GM23338 (cell line): ENCODE results near the gene ZBTB7C. TPM values are rescaled to one million over a fixed set of nuclear protein-coding genes. Genes with fewer than 3 reads are reported as not detected.

Experiments used
- ATAC-seq: fragments of 200-7000 bp; cut with Tn5 transposase; 3 replicates; pipeline ENCODE4 v1.9.1; 2020
- DNase-seq: peaks from one replicate; pipeline ENCODE4 v3.0.0-alpha.2; 2015; ENCODE audit warnings: low spot score
- H2AFZ ChIP-seq: fragments of 200-600 bp; sonication (generic); 2 replicates; pipeline ENCODE4 v1.8.0; 2016; ENCODE audit warnings: antibody characterized with exemption, mild to moderate bottlenecking, moderate library complexity
- H3F3A ChIP-seq: fragments of 200-600 bp; sonication (generic); replicated peaks from 2 replicates; pipeline ENCODE4 v1.8.0; 2017; ENCODE audit warnings: antibody characterized with exemption, mixed run types, low read depth
- H3K27ac ChIP-seq: fragments of 200-600 bp; sonication (generic); 2 replicates; pipeline ENCODE4 v1.6.1; 2016; ENCODE audit warnings: low read depth
- H3K27me3 ChIP-seq: fragments of 200-600 bp; sonication (generic); 2 replicates; pipeline ENCODE4 v1.8.0; 2016; ENCODE audit warnings: mild to moderate bottlenecking, mixed run types, moderate library complexity; ENCODE audit not compliant: insufficient read depth
- H3K36me3 ChIP-seq: fragments of 200-600 bp; sonication (generic); 2 replicates; pipeline ENCODE4 v1.8.0; 2016; ENCODE audit warnings: mild to moderate bottlenecking; ENCODE audit not compliant: insufficient read depth
- H3K4me1 ChIP-seq: fragments of 200-600 bp; sonication (generic); 2 replicates; pipeline ENCODE4 v1.8.0; 2016; ENCODE audit warnings: mild to moderate bottlenecking, moderate library complexity; ENCODE audit not compliant: insufficient read depth
- H3K4me2 ChIP-seq: fragments of 200-600 bp; sonication (generic); 2 replicates; pipeline ENCODE4 v1.7.1; 2017; ENCODE audit warnings: mixed run types
- H3K4me3 ChIP-seq: fragments of 200-600 bp; sonication (generic); 2 replicates; pipeline ENCODE4 v1.6.1; 2016; ENCODE audit warnings: mixed run types
- H3K79me2 ChIP-seq: fragments of 200-600 bp; sonication (generic); replicated peaks from 2 replicates; pipeline ENCODE4 v1.8.0; 2017; ENCODE audit warnings: mild to moderate bottlenecking; ENCODE audit not compliant: insufficient read depth
- H3K9me2 ChIP-seq: fragments of 200-600 bp; sonication (generic); 2 replicates; pipeline ENCODE4 v1.8.0; 2017; ENCODE audit not compliant: insufficient read depth
- H4K20me1 ChIP-seq: fragments of 200-600 bp; sonication (generic); replicated peaks from 2 replicates; pipeline ENCODE4 v1.8.0; 2017; ENCODE audit warnings: mild to moderate bottlenecking; ENCODE audit not compliant: insufficient read depth
- H3K27ac Mint-ChIP-seq: 2 replicates; pipeline ENCODE4 v1.8.0; 2020; ENCODE audit warnings: inconsistent platforms, mild to moderate bottlenecking, moderate library complexity, mixed read lengths
- H3K27me3 Mint-ChIP-seq: 3 replicates; pipeline ENCODE4 v1.8.0; 2022; ENCODE audit warnings: low read depth, mild to moderate bottlenecking, moderate library complexity, mixed read lengths, inconsistent platforms; ENCODE audit not compliant: insufficient read depth, poor library complexity
- H3K36me3 Mint-ChIP-seq: 3 replicates; pipeline ENCODE4 v1.8.0; 2021; ENCODE audit warnings: low read depth, mild to moderate bottlenecking, inconsistent platforms, moderate library complexity, mixed read lengths
- H3K4me1 Mint-ChIP-seq: 3 replicates; pipeline ENCODE4 v1.8.0; 2020; ENCODE audit warnings: mild to moderate bottlenecking, inconsistent platforms, mixed read lengths
- H3K4me3 Mint-ChIP-seq: 3 replicates; pipeline ENCODE4 v1.8.0; 2021; ENCODE audit warnings: moderate library complexity, mild to moderate bottlenecking, inconsistent platforms, mixed read lengths
- H3K9me3 Mint-ChIP-seq: 3 replicates; pipeline ENCODE4 v1.8.0; 2020; ENCODE audit warnings: moderate library complexity, mild to moderate bottlenecking, inconsistent platforms, mixed read lengths
- CREB1 ChIP-seq: fragments of 250-450 bp; sonication (Bioruptor Pico); IDR thresholded peaks from 2 replicates; pipeline ENCODE4 v1.5.0; 2020; ENCODE audit warnings: low read depth, mild to moderate bottlenecking, moderate library complexity
- CTCF ChIP-seq, 2 experiments: fragments of 200-600 bp in 1 of 2; sonication (generic) in 1 of 2; conservative IDR thresholded peaks; 2 replicates each; pipeline versions ENCODE4 v1.5.1 to v1.6.1; 2016 to 2017; ENCODE audit warnings: antibody characterized with exemption in 2 of 2, low read depth in 2 of 2, mild to moderate bottlenecking in 2 of 2, moderate library complexity in 1 of 2
- ETS1 ChIP-seq: IDR thresholded peaks from 2 replicates; pipeline ENCODE4 v1.6.1; 2016; ENCODE audit warnings: antibody characterized with exemption
- EZH2phosphoT487 ChIP-seq: fragments of 200-600 bp; sonication (generic); IDR thresholded peaks from one replicate; pipeline ENCODE4 v1.8.1; 2018; ENCODE audit warnings: antibody characterized with exemption; ENCODE audit not compliant: unreplicated experiment
- NANOG ChIP-seq: IDR thresholded peaks from 2 replicates; pipeline ENCODE4 v1.6.1; 2016; ENCODE audit warnings: antibody characterized with exemption, borderline replicate concordance
- POLR2AphosphoS5 ChIP-seq: IDR thresholded peaks from 2 replicates; pipeline ENCODE4 v1.6.1; 2016; ENCODE audit warnings: antibody characterized with exemption, low read depth
- ZNF114 ChIP-seq: fragments of 250-450 bp; sonication (Bioruptor Pico); IDR thresholded peaks from 2 replicates; pipeline ENCODE4 v1.5.0; 2020; ENCODE audit warnings: mild to moderate bottlenecking, moderate library complexity
- ZNF462 ChIP-seq: fragments of 250-450 bp; sonication (Bioruptor Pico); IDR thresholded peaks from 2 replicates; pipeline ENCODE4 v1.5.0; 2020; ENCODE audit warnings: mild to moderate bottlenecking, moderate library complexity
- polyA plus RNA-seq: library from polyadenylated mRNA; unstranded; fragments of >200 nt; fragmentation: Nextera tagmentation; extraction: Ambion mirVana; gene quantifications from 2 replicates; pipeline ENCODE4 v1.2.1, GENCODE V29; 2016
- total RNA-seq: library from RNA; depleted of rRNA; stranded (reverse); fragments of >200 nt; shearing (Covaris generic); gene quantifications from 2 replicates; pipeline ENCODE4 v1.2.3, GENCODE V29; 2014

ZBTB7C gene
- total and polyA plus RNA-seq, 2 experiments from 2014 or later: 0.03 to 0.14 TPM

GRCh38 chr18:48333563-48333962 is 75.6 kb downstream of the ZBTB7C start:
- no peaks in the 10 kb centered on the region for H3K79me2 ChIP-seq
- Mint-ChIP-seq H3K4me1 (peaks cover 10% of the 10 kb centered on the region; the same call in 2 of the 3 replicates), H3K9me3 (no peaks in the 10 kb centered on the region), H3K27ac (no peak overlapping the region; the same call in 1 of the 2 replicates), H3K4me3 (no peak overlapping the region), H3K27me3 (peaks cover 12% of the 10 kb centered on the region), H3K36me3 (no peaks in the 10 kb centered on the region)
- no peaks in the 10 kb centered on the region for H3K27me3 ChIP-seq
- ATAC-seq (peak; percentile 76), DNase-seq (peak; percentile 55)
- peaks cover 6% of the 10 kb centered on the region; the same call in 1 of the 2 replicates for H3K4me1 ChIP-seq
- H3K27ac ChIP-seq: no peak overlapping the region
- H4K20me1 ChIP-seq: no peaks in the 10 kb centered on the region
- H2AFZ ChIP-seq: no peak overlapping the region
- 0 out of 2 replicates have a peak, but pooled peaks cover 4% of the 10 kb centered on the region for H3K9me2 ChIP-seq
- H3K4me2 ChIP-seq: no peak overlapping the region
- TF ChIP-seq CTCF (conservative IDR thresholded peaks at IDR 0.05; ENCODE audit: low read depth in 2 of 2) (no peak), ZNF114 (CRISPR knock-in tag) (no peak), CREB1 (CRISPR knock-in tag) (no peak)
- no peaks in the 10 kb centered on the region for H3K36me3 ChIP-seq
- H3K4me3 ChIP-seq: no peak overlapping the region
- no peaks in the 10 kb centered on the region for H3F3A ChIP-seq

- H3K4me3 ChIP-seq: no peak overlapping the region
- Mint-ChIP-seq H3K9me3 (no peaks in the 10 kb centered on the region), H3K27ac (no peak overlapping the region), H3K36me3 (no peaks in the 10 kb centered on the region), H3K4me3 (no peak overlapping the region), H3K27me3 (peaks cover 6% of the 10 kb centered on the region), H3K4me1 (peaks cover 10% of the 10 kb centered on the region; the same call in 2 of the 3 replicates)
- H3K27me3 ChIP-seq: no peaks in the 10 kb centered on the region
- no peaks in the 10 kb centered on the region for H4K20me1 ChIP-seq
- no peak overlapping the region for H3K4me2 ChIP-seq
- no peaks in the 10 kb centered on the region for H3F3A ChIP-seq
- H3K4me1 ChIP-seq: peaks cover 6% of the 10 kb centered on the region; the same call in 1 of the 2 replicates
- ATAC-seq (peak; percentile 34; the same call in 1 of the 3 replicates), DNase-seq (no peak)
- no peaks in the 10 kb centered on the region for H3K36me3 ChIP-seq
- H2AFZ ChIP-seq: peak overlapping the region; percentile 52
- H3K79me2 ChIP-seq: no peaks in the 10 kb centered on the region
- H3K27ac ChIP-seq: no peak overlapping the region
- no peaks in the 10 kb centered on the region for H3K9me2 ChIP-seq
- TF ChIP-seq EZH2phosphoT487: no peak
- TF ChIP-seq ETS1: no peak
- TF ChIP-seq ZNF462 (CRISPR knock-in tag): no peak
- TF ChIP-seq NANOG: no peak
- no peak for TF ChIP-seq CREB1 (CRISPR knock-in tag)
- no peak for TF ChIP-seq POLR2AphosphoS5
- TF ChIP-seq ZNF114 (CRISPR knock-in tag): no peak
Measured at GRCh38 chr18:48330016-48330991, 78.9 kb downstream of the ZBTB7C start.
